Peyer's patch (tissue), 4 donors: ENCODE data around the gene MYORG.

Experiments
- CTCF ChIP-seq, 6 experiments: fragments of 450-650 bp in 4 of 6; fragments of 200-600 bp in 2 of 6; sonication (generic) in 1 of 6; IDR thresholded peaks; one replicate each; pipeline ENCODE4 v1.5.1; 2017 to 2019; ENCODE audit warnings: antibody characterized with exemption in 6 of 6, mild to moderate bottlenecking in 3 of 6, moderate library complexity in 1 of 6
- POLR2A ChIP-seq, 2 donors: fragments of 450-650 bp; IDR thresholded peaks; one replicate each; pipeline ENCODE4 v1.5.1; 2017; ENCODE audit warnings: antibody characterized with exemption in 2 of 2, mild to moderate bottlenecking in 2 of 2, moderate library complexity in 2 of 2

- TF ChIP-seq CTCF (IDR thresholded peaks at IDR 0.05) (no peak), POLR2A (IDR thresholded peaks at IDR 0.05) (no peak)
Observed at GRCh38 chr9:34417734-34418133, 41.0 kb upstream of the MYORG start.
